Sigmoid colon (tissue), 7 donors: Measurements from ENCODE around the gene TACC2. TPM values are rescaled to one million over a fixed set of nuclear protein-coding genes. Genes with fewer than 3 reads are reported as not detected.

ENCODE experiments used
- DNase-seq: peaks from one replicate; pipeline ENCODE4 v3.0.0-alpha.2; 2019
- H3K27ac ChIP-seq, 4 donors: fragments of 200-600 bp; sonication (generic); one replicate each; pipeline ENCODE4 v1.5.1; 2016 to 2019; ENCODE audit warnings: mild to moderate bottlenecking in 1 of 4
- H3K27me3 ChIP-seq, 3 donors: fragments of 200-600 bp; sonication (generic); one replicate each; pipeline ENCODE4 v1.5.1; 2019; ENCODE audit warnings: mild to moderate bottlenecking in 1 of 3
- H3K36me3 ChIP-seq, 4 donors: fragments of 200-600 bp; sonication (generic); one replicate each; pipeline ENCODE4 v1.5.1; 2016 to 2019
- H3K4me1 ChIP-seq, 4 donors: fragments of 200-600 bp; sonication (generic); one replicate each; pipeline ENCODE4 v1.5.1; 2017 to 2019
- H3K4me3 ChIP-seq, 4 donors: fragments of 200-600 bp; sonication (generic); one replicate each; pipeline ENCODE4 v1.5.1; 2017 to 2019; ENCODE audit warnings: mild to moderate bottlenecking in 2 of 4, moderate library complexity in 1 of 4
- H3K9me3 ChIP-seq, 4 donors: fragments of 200-600 bp in 3 of 4; sonication (generic) in 3 of 4; one replicate each; pipeline versions ENCODE4 v1.5.1 to v1.6.1; 2013 to 2019
- EP300 ChIP-seq, 4 donors: sonication (generic); formaldehyde crosslinking; IDR thresholded peaks; one replicate each; pipeline ENCODE4 v1.6.1; 2017; ENCODE audit warnings: antibody characterized with exemption in 4 of 4
- POLR2A ChIP-seq, 2 donors: fragments of 450-650 bp; IDR thresholded peaks; one replicate each; pipeline ENCODE4 v1.6.1; 2016; ENCODE audit warnings: antibody characterized with exemption in 2 of 2, mild to moderate bottlenecking in 2 of 2, moderate library complexity in 2 of 2
- POLR2AphosphoS5 ChIP-seq, 4 donors: sonication (generic); formaldehyde crosslinking; IDR thresholded peaks; one replicate each; pipeline ENCODE4 v1.6.1; 2017; ENCODE audit warnings: antibody characterized with exemption in 4 of 4
- WGBS, 2 donors: extraction: QIAGEN DNeasy Blood & Tissue Kit; methylation state at CpG; one replicate each; pipeline ENCODE4 v1.1.7; 2013; 5-methylcytosine and 5-hydroxymethylcytosine counted together
- intact Hi-C: fragments of 100-400 bp; cut with DNase I; formaldehyde crosslinking; loops from one replicate; pipeline ENCODE4 v1.15.1; 2023
- polyA plus RNA-seq, 3 donors: library from polyadenylated mRNA; stranded (reverse); fragments of 200-250 nt; gene quantifications; one replicate each; pipeline ENCODE4 v1.2.3, GENCODE V29; 2013
- total RNA-seq, 4 donors: library from RNA; depleted of rRNA; stranded (reverse); fragments of >200 nt; gene quantifications; one replicate each; pipeline ENCODE4 v1.1.0, GENCODE V29; 2016
- TF ChIP-seq, protein P1 (sequence below), 4 experiments: fragments of 450-650 bp in 3 of 4; fragments of 200-600 bp in 1 of 4; IDR thresholded peaks; one replicate each; pipeline ENCODE4 v1.5.1; 2016 to 2019; ENCODE audit warnings: antibody characterized with exemption in 4 of 4, mild to moderate bottlenecking in 3 of 4, moderate library complexity in 2 of 4
- donor health status: healthy with polysubstance abuse.
- donor health status: Bipolar disorder and iron deficiency.
- donor health status: healthy.

TACC2 gene
- total and polyA plus RNA-seq, 7 donors: 43.7 to 173 (median 71.0) TPM

DNA sequence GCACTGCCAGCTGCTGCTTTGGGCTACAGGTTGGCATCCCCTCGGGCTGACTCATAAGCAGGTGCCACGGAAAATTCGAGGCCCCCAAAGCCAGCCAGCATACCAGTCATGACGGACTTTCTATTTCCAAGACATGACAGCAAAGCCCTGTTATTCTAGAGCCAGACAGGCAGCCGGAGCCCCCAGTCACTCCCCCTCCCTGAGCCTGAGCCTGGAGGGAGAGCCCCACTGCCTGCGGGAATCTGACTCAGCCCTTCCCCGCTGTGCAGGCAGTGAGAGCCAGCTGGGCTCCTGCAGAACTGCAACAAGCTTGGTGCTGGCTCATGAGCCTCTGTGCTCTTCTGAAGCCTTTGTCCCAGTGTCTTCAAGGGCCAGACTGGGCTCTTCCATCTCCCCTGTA lies 297.9 kb downstream of the TACC2 start:
- peak overlapping the region in 2 of 4 donors; percentile 49 to 59 for H3K27ac ChIP-seq
- 72 to 84% methylated on average over 7 of the region's 7 CpGs for WGBS, 2 donors

DNA sequence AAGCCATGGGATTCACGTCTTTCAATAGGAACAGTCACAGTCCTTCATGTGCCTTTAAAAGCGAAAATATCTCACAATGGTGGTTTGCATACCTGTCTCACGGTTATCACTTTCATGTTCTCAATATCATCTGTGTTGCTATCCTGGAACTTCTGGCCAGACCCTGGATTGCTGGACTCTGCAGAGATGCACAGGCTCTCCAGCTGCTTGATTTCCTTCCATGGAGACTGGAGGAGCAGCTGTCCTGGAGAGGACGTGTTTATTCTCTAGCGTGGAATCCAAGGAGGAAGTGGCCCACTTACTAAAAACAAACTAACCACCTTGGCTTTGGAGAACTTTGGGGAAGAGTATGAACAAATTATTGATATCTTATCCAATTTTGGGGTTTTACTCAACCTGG lies 298.6 kb downstream of the TACC2 start:
- peaks cover 0 to 36% (median 29%) of the 10 kb centered on the region in 4 donors for H3K4me1 ChIP-seq
- 63 to 72% methylated on average over 5 of the region's 5 CpGs for WGBS, 2 donors
- TF ChIP-seq POLR2AphosphoS5 (IDR thresholded peaks at IDR 0.05) (no peak), EP300 (IDR thresholded peaks at IDR 0.05) (no peak), POLR2A (IDR thresholded peaks at IDR 0.05) (no peak)
- TF ChIP-seq, protein P1, sequence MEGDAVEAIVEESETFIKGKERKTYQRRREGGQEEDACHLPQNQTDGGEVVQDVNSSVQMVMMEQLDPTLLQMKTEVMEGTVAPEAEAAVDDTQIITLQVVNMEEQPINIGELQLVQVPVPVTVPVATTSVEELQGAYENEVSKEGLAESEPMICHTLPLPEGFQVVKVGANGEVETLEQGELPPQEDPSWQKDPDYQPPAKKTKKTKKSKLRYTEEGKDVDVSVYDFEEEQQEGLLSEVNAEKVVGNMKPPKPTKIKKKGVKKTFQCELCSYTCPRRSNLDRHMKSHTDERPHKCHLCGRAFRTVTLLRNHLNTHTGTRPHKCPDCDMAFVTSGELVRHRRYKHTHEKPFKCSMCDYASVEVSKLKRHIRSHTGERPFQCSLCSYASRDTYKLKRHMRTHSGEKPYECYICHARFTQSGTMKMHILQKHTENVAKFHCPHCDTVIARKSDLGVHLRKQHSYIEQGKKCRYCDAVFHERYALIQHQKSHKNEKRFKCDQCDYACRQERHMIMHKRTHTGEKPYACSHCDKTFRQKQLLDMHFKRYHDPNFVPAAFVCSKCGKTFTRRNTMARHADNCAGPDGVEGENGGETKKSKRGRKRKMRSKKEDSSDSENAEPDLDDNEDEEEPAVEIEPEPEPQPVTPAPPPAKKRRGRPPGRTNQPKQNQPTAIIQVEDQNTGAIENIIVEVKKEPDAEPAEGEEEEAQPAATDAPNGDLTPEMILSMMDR (IDR thresholded peaks at IDR 0.05): no peak
- H3K9me3 ChIP-seq: no peaks in the 10 kb centered on the region
- intact Hi-C loops: no loop called here
- no peaks in the 10 kb centered on the region for H3K36me3 ChIP-seq
- H3K27ac ChIP-seq: peak overlapping the region in 2 of 4 donors; percentile 49 to 59
- H3K4me3 ChIP-seq: no peak overlapping the region
- no peaks in the 10 kb centered on the region for H3K27me3 ChIP-seq
- DNase-seq: peak; percentile 63

More for the DNA sequence above, 297.9 kb downstream of the TACC2 start:
- Histone ChIP-seq H3K36me3 (no peaks in the 10 kb centered on the region), H3K4me3 (no peak overlapping the region), H3K9me3 (no peaks in the 10 kb centered on the region), H3K4me1 (peaks cover 0 to 36% (median 29%) of the 10 kb centered on the region in 4 donors), H3K27me3 (no peaks in the 10 kb centered on the region)
- peak; percentile 77 for DNase-seq
- intact Hi-C loops: no loop called here
- TF ChIP-seq, protein P1 (IDR thresholded peaks at IDR 0.05): no peak
- no peak for TF ChIP-seq POLR2A (IDR thresholded peaks at IDR 0.05)
- TF ChIP-seq EP300 (IDR thresholded peaks at IDR 0.05): no peak
- peak in 2 of 4 donors; percentile 11 to 52 for TF ChIP-seq POLR2AphosphoS5 (IDR thresholded peaks at IDR 0.05)

DNA sequence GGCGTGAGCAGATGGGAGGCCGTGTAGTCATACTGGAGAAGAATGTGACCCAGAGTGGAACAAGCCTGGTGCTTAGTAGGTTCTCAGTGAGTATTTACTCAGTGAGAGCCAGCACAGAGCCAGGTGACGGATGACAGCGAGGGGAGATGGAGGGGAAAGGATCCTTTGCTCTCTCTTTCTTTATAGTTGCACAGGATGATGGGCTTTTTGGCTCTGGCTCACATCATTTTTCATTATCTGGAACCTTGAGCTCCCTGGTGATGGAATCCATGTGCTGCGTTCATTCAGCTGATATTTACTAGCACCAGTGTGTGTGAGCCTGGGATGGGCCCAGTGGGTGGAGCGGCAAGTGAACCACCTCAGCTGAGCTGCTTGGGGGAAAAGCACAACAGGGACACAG lies 299.3 kb downstream of the TACC2 start:
- Histone ChIP-seq H3K4me3 (no peak overlapping the region), H3K27ac (peak overlapping the region in 2 of 4 donors; percentile 49 to 59), H3K27me3 (no peaks in the 10 kb centered on the region), H3K4me1 (peaks cover 0 to 36% (median 29%) of the 10 kb centered on the region in 4 donors), H3K9me3 (no peaks in the 10 kb centered on the region), H3K36me3 (no peaks in the 10 kb centered on the region)
- TF ChIP-seq POLR2AphosphoS5 (IDR thresholded peaks at IDR 0.05): peak in 1 of 4 donors; percentile 30
- no peak for TF ChIP-seq POLR2A (IDR thresholded peaks at IDR 0.05)
- DNase-seq: peak; percentile 34
- whole genome bisulfite sequencing, 2 donors: 86 to 90% methylated on average over 6 of the region's 6 CpGs
- intact Hi-C loops: no loop called here

DNA sequence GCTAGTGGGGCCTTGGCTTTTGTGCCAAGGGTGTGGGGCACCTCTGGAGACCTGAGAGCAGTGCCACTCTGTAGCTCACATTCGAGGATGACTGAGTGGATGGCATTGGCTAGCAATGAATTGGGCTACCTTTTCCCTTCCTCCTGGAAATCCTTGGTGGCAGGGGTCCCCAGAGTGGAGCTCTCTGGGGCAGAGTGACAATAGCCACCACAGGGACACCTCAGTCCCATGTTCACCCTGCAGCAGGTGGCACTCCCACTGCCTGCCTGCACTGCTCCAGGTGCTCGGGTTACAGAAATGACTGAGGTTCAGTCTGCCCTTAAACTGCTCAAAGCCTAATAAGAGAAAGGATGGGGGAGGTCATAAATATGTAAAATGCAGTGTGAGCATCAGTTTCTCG lies 300.0 kb downstream of the TACC2 start:
- WGBS, 2 donors: 74 to 82% methylated on average over 3 of the region's 3 CpGs
- H3K4me3 ChIP-seq: no peak overlapping the region
- H3K36me3 ChIP-seq: no peaks in the 10 kb centered on the region
- TF ChIP-seq EP300 (IDR thresholded peaks at IDR 0.05) (no peak), POLR2AphosphoS5 (IDR thresholded peaks at IDR 0.05) (no peak), POLR2A (IDR thresholded peaks at IDR 0.05) (no peak)
- TF ChIP-seq, protein P1 (IDR thresholded peaks at IDR 0.05): no peak
- no peaks in the 10 kb centered on the region for H3K9me3 ChIP-seq
- intact Hi-C loops: no loop called here
- H3K27ac ChIP-seq: no peak overlapping the region
- peaks cover 0 to 36% (median 29%) of the 10 kb centered on the region in 4 donors for H3K4me1 ChIP-seq
- H3K27me3 ChIP-seq: no peaks in the 10 kb centered on the region
- peak; percentile 57 for DNase-seq

DNA sequence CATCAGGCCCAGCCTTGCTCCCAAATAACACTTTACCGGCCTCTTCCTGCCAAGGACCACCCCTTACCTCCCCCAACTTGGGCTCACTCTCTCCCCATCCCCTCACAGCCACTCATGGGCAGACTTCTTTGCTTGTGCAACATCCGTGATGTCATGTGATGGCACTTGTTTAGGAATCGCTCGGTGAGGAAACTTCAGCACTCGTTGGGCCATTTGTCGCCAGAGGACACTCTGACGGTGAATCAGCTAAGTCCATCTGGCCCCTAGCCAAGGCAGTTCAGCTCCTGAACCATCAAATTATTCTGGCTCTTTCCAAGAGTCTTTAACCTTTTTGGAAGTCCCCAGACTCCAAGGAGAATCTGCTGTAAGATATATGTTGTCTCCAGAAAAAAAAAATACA lies 301.4 kb downstream of the TACC2 start:
- 85 to 88% methylated on average over 7 of the region's 7 CpGs for WGBS, 2 donors
- no peak overlapping the region for H3K4me3 ChIP-seq
- H3K9me3 ChIP-seq: no peaks in the 10 kb centered on the region
- DNase-seq: peak; percentile 62
- H3K27ac ChIP-seq: no peak overlapping the region
- intact Hi-C loops: no loop called here
- no peaks in the 10 kb centered on the region for H3K27me3 ChIP-seq
- TF ChIP-seq POLR2A (IDR thresholded peaks at IDR 0.05) (no peak), EP300 (IDR thresholded peaks at IDR 0.05) (no peak), POLR2AphosphoS5 (IDR thresholded peaks at IDR 0.05) (no peak)
- TF ChIP-seq, protein P1 (IDR thresholded peaks at IDR 0.05): no peak
- no peaks in the 10 kb centered on the region for H3K36me3 ChIP-seq
- peaks cover 0 to 27% (median 23%) of the 10 kb centered on the region in 4 donors for H3K4me1 ChIP-seq
